Immature natural killer cell (primary cell): ENCODE measurements around the gene GPC3. TPM values are rescaled to one million over a fixed set of nuclear protein-coding genes. Genes with fewer than 3 reads are reported as not detected.

Experiments used
- DNase-seq, 3 donors: peaks; one replicate each; pipeline ENCODE4 v3.0.0; 2022; ENCODE audit warnings: mixed read lengths in 1 of 3
- H3K27ac Mint-ChIP-seq, 6 donors: one replicate each; pipeline ENCODE4 v1.8.0; 2020; ENCODE audit warnings: mixed read lengths in 6 of 6, mild to moderate bottlenecking in 5 of 6, inconsistent platforms in 4 of 6, moderate library complexity in 3 of 6
- H3K27me3 Mint-ChIP-seq, 3 donors: one replicate each; pipeline ENCODE4 v1.8.0; 2020 to 2021; ENCODE audit warnings: low read depth in 3 of 3, mild to moderate bottlenecking in 3 of 3, mixed read lengths in 3 of 3, moderate library complexity in 3 of 3, inconsistent platforms in 1 of 3
- H3K36me3 Mint-ChIP-seq, 3 donors: one replicate each; pipeline ENCODE4 v1.8.0; 2020; ENCODE audit warnings: mixed read lengths in 3 of 3, inconsistent platforms in 2 of 3, mild to moderate bottlenecking in 2 of 3
- H3K4me1 Mint-ChIP-seq, 2 donors: one replicate each; pipeline ENCODE4 v1.8.0; 2020; ENCODE audit warnings: inconsistent platforms in 2 of 2, mild to moderate bottlenecking in 2 of 2, mixed read lengths in 2 of 2, moderate library complexity in 1 of 2
- H3K4me3 Mint-ChIP-seq, 5 donors: one replicate each; pipeline ENCODE4 v1.8.0; 2020; ENCODE audit warnings: mild to moderate bottlenecking in 5 of 5, mixed read lengths in 5 of 5, inconsistent platforms in 3 of 5, moderate library complexity in 3 of 5
- H3K9me3 Mint-ChIP-seq, 6 donors: one replicate each; pipeline ENCODE4 v1.8.0; 2020; ENCODE audit warnings: mild to moderate bottlenecking in 6 of 6, mixed read lengths in 6 of 6, inconsistent platforms in 4 of 6, moderate library complexity in 3 of 6
- polyA plus RNA-seq, 3 donors: library from polyadenylated mRNA; unstranded; fragments of 300-500 nt; fragmentation: Illumina TruSeq; gene quantifications; one replicate each; pipeline ENCODE4 v1.2.3, GENCODE V29; 2021

GPC3 gene
- polyA plus RNA-seq, 3 donors from 2014 or later: not detected

GRCh38 chrX:133608406-133608805 lies 377.0 kb downstream of the GPC3 start:
- Mint-ChIP-seq H3K9me3 (no peaks in the 10 kb centered on the region), H3K4me3 (no peak overlapping the region), H3K36me3 (no peaks in the 10 kb centered on the region), H3K4me1 (no peaks in the 10 kb centered on the region), H3K27ac (no peak overlapping the region), H3K27me3 (peaks cover 2 to 5% (median 4%) of the 10 kb centered on the region in 3 donors)
- no peak for DNase-seq

GRCh38 chrX:133607419-133608348 lies 377.7 kb downstream of the GPC3 start:
- Mint-ChIP-seq H3K9me3 (no peaks in the 10 kb centered on the region), H3K27ac (no peak overlapping the region), H3K4me1 (no peaks in the 10 kb centered on the region), H3K4me3 (no peak overlapping the region), H3K27me3 (peaks cover 2 to 5% (median 4%) of the 10 kb centered on the region in 3 donors), H3K36me3 (no peaks in the 10 kb centered on the region)
- no peak for DNase-seq

GRCh38 chrX:133606990-133607389 lies 378.4 kb downstream of the GPC3 start:
- H3K9me3 Mint-ChIP-seq: no peaks in the 10 kb centered on the region
- H3K27me3 Mint-ChIP-seq: peaks cover 0 to 4% (median 4%) of the 10 kb centered on the region in 3 donors
- no peak for DNase-seq
- no peak overlapping the region for H3K4me3 Mint-ChIP-seq
- no peaks in the 10 kb centered on the region for H3K4me1 Mint-ChIP-seq
- no peak overlapping the region for H3K27ac Mint-ChIP-seq
- no peaks in the 10 kb centered on the region for H3K36me3 Mint-ChIP-seq

- no peaks in the 10 kb centered on the region for H3K36me3 Mint-ChIP-seq
Observed at GRCh38 chrX:133604801-133605200, 380.6 kb downstream of the GPC3 start.

GRCh38 chrX:133602881-133603280 lies 382.5 kb downstream of the GPC3 start:
- Mint-ChIP-seq H3K9me3 (no peaks in the 10 kb centered on the region), H3K36me3 (no peaks in the 10 kb centered on the region)

More at GRCh38 chrX:133604801-133605200, 380.6 kb downstream of the GPC3 start:
- no peaks in the 10 kb centered on the region for H3K4me1 Mint-ChIP-seq
- no peak for DNase-seq
- no peak overlapping the region for H3K4me3 Mint-ChIP-seq
- no peak overlapping the region for H3K27ac Mint-ChIP-seq
- no peaks in the 10 kb centered on the region for H3K9me3 Mint-ChIP-seq
- peaks cover 0 to 2% (median 2%) of the 10 kb centered on the region in 3 donors for H3K27me3 Mint-ChIP-seq

GRCh38 chrX:133601116-133601515 lies 384.3 kb downstream of the GPC3 start:
- Mint-ChIP-seq H3K9me3 (no peaks in the 10 kb centered on the region), H3K4me3 (no peak overlapping the region), H3K27ac (no peak overlapping the region), H3K36me3 (no peaks in the 10 kb centered on the region), H3K4me1 (no peaks in the 10 kb centered on the region), H3K27me3 (peaks cover 0 to 4% (median 2%) of the 10 kb centered on the region in 3 donors)
- DNase-seq: no peak

More at GRCh38 chrX:133602881-133603280, 382.5 kb downstream of the GPC3 start:
- H3K4me3 Mint-ChIP-seq: no peak overlapping the region
- no peak for DNase-seq
- no peak overlapping the region for H3K27ac Mint-ChIP-seq
- H3K27me3 Mint-ChIP-seq: peaks cover 0 to 2% (median 2%) of the 10 kb centered on the region in 3 donors
- H3K4me1 Mint-ChIP-seq: no peaks in the 10 kb centered on the region

- Mint-ChIP-seq H3K27me3 (peaks cover 0 to 2% (median 2%) of the 10 kb centered on the region in 3 donors), H3K27ac (no peak overlapping the region), H3K36me3 (no peaks in the 10 kb centered on the region), H3K4me3 (no peak overlapping the region), H3K9me3 (no peaks in the 10 kb centered on the region), H3K4me1 (no peaks in the 10 kb centered on the region)
- DNase-seq: no peak
Observed at GRCh38 chrX:133600536-133600935, 384.9 kb downstream of the GPC3 start.

- no peak for DNase-seq
- no peaks in the 10 kb centered on the region for H3K9me3 Mint-ChIP-seq
- H3K27me3 Mint-ChIP-seq: peaks cover 0 to 4% (median 2%) of the 10 kb centered on the region in 3 donors
Observed at GRCh38 chrX:133598601-133599335, 386.6 kb downstream of the GPC3 start.

GRCh38 chrX:133594156-133594555 lies 391.2 kb downstream of the GPC3 start:
- H3K4me1 Mint-ChIP-seq: no peaks in the 10 kb centered on the region
- no peak for DNase-seq
- peaks cover 0 to 7% (median 2%) of the 10 kb centered on the region in 3 donors for H3K27me3 Mint-ChIP-seq
- H3K27ac Mint-ChIP-seq: no peak overlapping the region
- no peaks in the 10 kb centered on the region for H3K9me3 Mint-ChIP-seq
- no peak overlapping the region for H3K4me3 Mint-ChIP-seq
- no peaks in the 10 kb centered on the region for H3K36me3 Mint-ChIP-seq

More at GRCh38 chrX:133598601-133599335, 386.6 kb downstream of the GPC3 start:
- H3K27ac Mint-ChIP-seq: no peak overlapping the region
- no peaks in the 10 kb centered on the region for H3K36me3 Mint-ChIP-seq
- no peak overlapping the region for H3K4me3 Mint-ChIP-seq
- no peaks in the 10 kb centered on the region for H3K4me1 Mint-ChIP-seq

GRCh38 chrX:133593531-133593930 lies 391.9 kb downstream of the GPC3 start:
- Mint-ChIP-seq H3K36me3 (no peaks in the 10 kb centered on the region), H3K4me3 (no peak overlapping the region), H3K27me3 (peaks cover 0 to 7% (median 2%) of the 10 kb centered on the region in 3 donors), H3K27ac (no peak overlapping the region), H3K9me3 (no peaks in the 10 kb centered on the region), H3K4me1 (no peaks in the 10 kb centered on the region)
- DNase-seq: no peak

- H3K27ac Mint-ChIP-seq: no peak overlapping the region
- H3K4me3 Mint-ChIP-seq: no peak overlapping the region
- no peaks in the 10 kb centered on the region for H3K36me3 Mint-ChIP-seq
- no peak for DNase-seq
- no peaks in the 10 kb centered on the region for H3K4me1 Mint-ChIP-seq
- H3K27me3 Mint-ChIP-seq: peaks cover 0 to 7% (median 0%) of the 10 kb centered on the region in 3 donors
- H3K9me3 Mint-ChIP-seq: no peaks in the 10 kb centered on the region
Observed at GRCh38 chrX:133590703-133591505, 394.5 kb downstream of the GPC3 start.

- no peak for DNase-seq
- Mint-ChIP-seq H3K27ac (no peak overlapping the region), H3K9me3 (no peaks in the 10 kb centered on the region), H3K4me1 (no peaks in the 10 kb centered on the region), H3K27me3 (peaks cover 0 to 9% (median 0%) of the 10 kb centered on the region in 3 donors), H3K4me3 (no peak overlapping the region), H3K36me3 (no peaks in the 10 kb centered on the region)
Observed at GRCh38 chrX:133588827-133589226, 396.6 kb downstream of the GPC3 start.

GRCh38 chrX:133587818-133588217 lies 397.6 kb downstream of the GPC3 start:
- H3K4me1 Mint-ChIP-seq: no peaks in the 10 kb centered on the region
- no peaks in the 10 kb centered on the region for H3K36me3 Mint-ChIP-seq
- no peak overlapping the region for H3K4me3 Mint-ChIP-seq
- no peak overlapping the region for H3K27ac Mint-ChIP-seq
- no peak for DNase-seq
- peaks cover 0 to 6% (median 2%) of the 10 kb centered on the region in 3 donors for H3K27me3 Mint-ChIP-seq
- no peaks in the 10 kb centered on the region for H3K9me3 Mint-ChIP-seq
